ENCODE data around the gene IPPK. TPM values are rescaled to one million over a fixed set of nuclear protein-coding genes. Genes with fewer than 3 reads are reported as not detected.

Gene IPPK
- total and polyA plus RNA-seq, 2 of the 4 experiments (the other 2 are of a cell fraction), result 25.1 to 26.8 TPM

DNA sequence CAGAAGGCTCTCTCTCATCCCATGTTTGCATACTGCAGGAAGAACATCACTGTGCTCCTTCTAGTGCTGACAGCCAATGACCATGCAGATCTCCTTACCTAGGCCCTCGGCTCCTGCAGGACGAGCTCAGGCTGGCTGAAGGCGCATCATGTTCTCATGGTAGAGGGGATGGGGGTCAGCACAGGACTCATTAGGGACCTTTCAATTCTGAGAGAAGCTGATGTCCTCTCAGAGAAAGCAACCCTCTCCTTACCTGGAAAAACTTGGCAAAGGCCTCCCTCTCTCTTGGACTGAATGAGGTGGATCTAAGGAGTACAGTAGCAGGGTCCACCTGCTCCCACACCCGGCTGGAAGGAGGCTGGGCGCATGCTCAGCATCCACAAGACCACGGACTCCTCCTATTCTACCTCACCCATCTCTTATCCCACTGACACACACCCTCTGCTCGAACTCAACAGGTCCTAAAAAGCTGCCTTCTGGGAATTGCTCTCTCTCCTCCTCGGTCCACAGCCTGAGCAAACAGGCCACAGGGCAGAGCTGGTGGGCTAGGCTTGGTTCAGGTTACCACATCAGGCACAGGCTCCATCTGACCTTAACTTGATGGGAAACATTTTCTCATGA lies 2.9 kb downstream of the IPPK start:
- Histone ChIP-seq H3K9ac (ENCODE audit: low read depth, low read length) (no peak overlapping the region), H3K27ac (ENCODE audit: insufficient read depth, low read length) (no peak overlapping the region), H2AK5ac (ENCODE audit: low read depth, low read length) (no peak overlapping the region), H3K4me3 (ENCODE audit: insufficient read depth, low read depth, low read length) (no peak overlapping the region), H3K4me1 (ENCODE audit: control insufficient read depth, insufficient read depth, low read length) (peaks cover 18% of the 10 kb centered on the region), H3K79me1 (ENCODE audit: low read depth in 1 of 2, low read length in 2 of 2) (peaks cover 25 to 86% of the 10 kb centered on the region in 2 experiments), H2BK20ac (ENCODE audit: low read depth, low read length) (no peak overlapping the region), H2AK9ac (replicated peaks; ENCODE audit: low read depth, low read length, poor library complexity) (no peak overlapping the region), H3K27me3 (ENCODE audit: control insufficient read depth, insufficient read depth, low read length) (no peaks in the 10 kb centered on the region), H3K23ac (ENCODE audit: low read depth, low read length) (no peak overlapping the region), H3K18ac (ENCODE audit: low read depth, low read length) (no peak overlapping the region), H3K56ac (ENCODE audit: extremely low read depth, insufficient read depth, low read length) (no peak overlapping the region), H2BK15ac (ENCODE audit: low read depth, low read length) (no peak overlapping the region), H4K20me1 (ENCODE audit: insufficient read depth, low read length) (peaks cover 54% of the 10 kb centered on the region), H3K4me2 (ENCODE audit: low read depth, low read length) (no peak overlapping the region), H3K36me3 (ENCODE audit: control insufficient read depth, insufficient read depth, low read length) (peaks cover 7% of the 10 kb centered on the region), H4K8ac (ENCODE audit: low read depth in 2 of 2, low read length in 2 of 2) (no peak overlapping the region), H3K14ac (replicated peaks; ENCODE audit: low read depth, low read length) (no peak overlapping the region), H4K91ac (ENCODE audit: insufficient read depth, low read depth, low read length) (no peak overlapping the region), H2BK120ac (ENCODE audit: low read depth, low read length) (no peak overlapping the region), H2BK5ac (ENCODE audit: low read depth, low read length, poor library complexity, severe bottlenecking) (no peak overlapping the region), H3K4ac (ENCODE audit: low read depth, low read length) (no peak overlapping the region), H3K9me1 (ENCODE audit: insufficient read depth, low read length) (peaks cover 12% of the 10 kb centered on the region; the same call in 1 of the 2 replicates), H4K5ac (ENCODE audit: low read depth, low read length) (no peak overlapping the region), H3K9me3 (ENCODE audit: control insufficient read depth, insufficient read depth, low read length) (no peaks in the 10 kb centered on the region), H2AFZ (replicated peaks; ENCODE audit: low read length, poor library complexity) (no peak overlapping the region)
- intact Hi-C loops (cut with micrococcal nuclease), result no loop called here
- BruUV-seq (replicated peaks), result no TSS peak
- DNase-seq (no peak), ATAC-seq (ENCODE audit: low read depth) (no peak)
- no CpG with 5 or more reads among the region's 8 CpGs for WGBS, 2 experiments (ENCODE audit: extremely low coverage in 2 of 2, insufficient read length in 1 of 2)
- ChIA-PET POLR2A (ENCODE audit: unreplicated experiment) (no interaction called here), CTCF (no interaction called here)
- no peak for TF ChIP-seq RCOR1 (IDR thresholded peaks at IDR 0.05; ENCODE audit: insufficient replicate concordance, low read length)
- TF ChIP-seq FOS (IDR thresholded peaks at IDR 0.05; ENCODE audit: low read depth, low read length), result no peak
- TF ChIP-seq CHD1 (IDR thresholded peaks at IDR 0.05; ENCODE audit: low read depth, low read length), result no peak
- no peak for TF ChIP-seq MAFK (IDR thresholded peaks at IDR 0.05; ENCODE audit: low read depth, low read length)
- TF ChIP-seq CEBPB (IDR thresholded peaks at IDR 0.05; ENCODE audit: low read depth, low read length), result no peak
- TF ChIP-seq, protein P1, sequence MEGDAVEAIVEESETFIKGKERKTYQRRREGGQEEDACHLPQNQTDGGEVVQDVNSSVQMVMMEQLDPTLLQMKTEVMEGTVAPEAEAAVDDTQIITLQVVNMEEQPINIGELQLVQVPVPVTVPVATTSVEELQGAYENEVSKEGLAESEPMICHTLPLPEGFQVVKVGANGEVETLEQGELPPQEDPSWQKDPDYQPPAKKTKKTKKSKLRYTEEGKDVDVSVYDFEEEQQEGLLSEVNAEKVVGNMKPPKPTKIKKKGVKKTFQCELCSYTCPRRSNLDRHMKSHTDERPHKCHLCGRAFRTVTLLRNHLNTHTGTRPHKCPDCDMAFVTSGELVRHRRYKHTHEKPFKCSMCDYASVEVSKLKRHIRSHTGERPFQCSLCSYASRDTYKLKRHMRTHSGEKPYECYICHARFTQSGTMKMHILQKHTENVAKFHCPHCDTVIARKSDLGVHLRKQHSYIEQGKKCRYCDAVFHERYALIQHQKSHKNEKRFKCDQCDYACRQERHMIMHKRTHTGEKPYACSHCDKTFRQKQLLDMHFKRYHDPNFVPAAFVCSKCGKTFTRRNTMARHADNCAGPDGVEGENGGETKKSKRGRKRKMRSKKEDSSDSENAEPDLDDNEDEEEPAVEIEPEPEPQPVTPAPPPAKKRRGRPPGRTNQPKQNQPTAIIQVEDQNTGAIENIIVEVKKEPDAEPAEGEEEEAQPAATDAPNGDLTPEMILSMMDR (conservative IDR thresholded peaks at IDR 0.05; ENCODE audit: low read depth, low read length), result no peak
- TF ChIP-seq, protein P2, sequence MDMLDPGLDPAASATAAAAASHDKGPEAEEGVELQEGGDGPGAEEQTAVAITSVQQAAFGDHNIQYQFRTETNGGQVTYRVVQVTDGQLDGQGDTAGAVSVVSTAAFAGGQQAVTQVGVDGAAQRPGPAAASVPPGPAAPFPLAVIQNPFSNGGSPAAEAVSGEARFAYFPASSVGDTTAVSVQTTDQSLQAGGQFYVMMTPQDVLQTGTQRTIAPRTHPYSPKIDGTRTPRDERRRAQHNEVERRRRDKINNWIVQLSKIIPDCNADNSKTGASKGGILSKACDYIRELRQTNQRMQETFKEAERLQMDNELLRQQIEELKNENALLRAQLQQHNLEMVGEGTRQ (IDR thresholded peaks at IDR 0.05; ENCODE audit: low read depth, low read length), result no peak
- dilution Hi-C loops (cut with HindIII; ENCODE audit: low sequenced_read_pairs, unreplicated experiment), result no loop called here
- in situ Hi-C loops (cut with MboI; ENCODE audit: low sequenced_read_pairs), result no loop called here
